Measurements from ENCODE around the gene CERT1.

CERT1 gene

GRCh38 chr5:75460532-75460931 is 50.9 kb downstream of the CERT1 start:
- DNase-seq (ENCODE audit: extremely low read depth, low read depth): no peak
- H3K4me3 ChIP-seq (replicated peaks; ENCODE audit: low read depth, low read length): no peak overlapping the region
- TF ChIP-seq, protein P1, sequence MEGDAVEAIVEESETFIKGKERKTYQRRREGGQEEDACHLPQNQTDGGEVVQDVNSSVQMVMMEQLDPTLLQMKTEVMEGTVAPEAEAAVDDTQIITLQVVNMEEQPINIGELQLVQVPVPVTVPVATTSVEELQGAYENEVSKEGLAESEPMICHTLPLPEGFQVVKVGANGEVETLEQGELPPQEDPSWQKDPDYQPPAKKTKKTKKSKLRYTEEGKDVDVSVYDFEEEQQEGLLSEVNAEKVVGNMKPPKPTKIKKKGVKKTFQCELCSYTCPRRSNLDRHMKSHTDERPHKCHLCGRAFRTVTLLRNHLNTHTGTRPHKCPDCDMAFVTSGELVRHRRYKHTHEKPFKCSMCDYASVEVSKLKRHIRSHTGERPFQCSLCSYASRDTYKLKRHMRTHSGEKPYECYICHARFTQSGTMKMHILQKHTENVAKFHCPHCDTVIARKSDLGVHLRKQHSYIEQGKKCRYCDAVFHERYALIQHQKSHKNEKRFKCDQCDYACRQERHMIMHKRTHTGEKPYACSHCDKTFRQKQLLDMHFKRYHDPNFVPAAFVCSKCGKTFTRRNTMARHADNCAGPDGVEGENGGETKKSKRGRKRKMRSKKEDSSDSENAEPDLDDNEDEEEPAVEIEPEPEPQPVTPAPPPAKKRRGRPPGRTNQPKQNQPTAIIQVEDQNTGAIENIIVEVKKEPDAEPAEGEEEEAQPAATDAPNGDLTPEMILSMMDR (IDR thresholded peaks at IDR 0.05; ENCODE audit: low read depth, low read length, missing control alignments): no peak

- DNase-seq (ENCODE audit: extremely low read depth, low read depth): no peak
- TF ChIP-seq, protein P1 (IDR thresholded peaks at IDR 0.05; ENCODE audit: low read depth, low read length, missing control alignments): no peak
- H3K4me3 ChIP-seq (replicated peaks; ENCODE audit: low read depth, low read length): no peak overlapping the region
Observed at GRCh38 chr5:75457691-75458090, 53.7 kb downstream of the CERT1 start.

DNA sequence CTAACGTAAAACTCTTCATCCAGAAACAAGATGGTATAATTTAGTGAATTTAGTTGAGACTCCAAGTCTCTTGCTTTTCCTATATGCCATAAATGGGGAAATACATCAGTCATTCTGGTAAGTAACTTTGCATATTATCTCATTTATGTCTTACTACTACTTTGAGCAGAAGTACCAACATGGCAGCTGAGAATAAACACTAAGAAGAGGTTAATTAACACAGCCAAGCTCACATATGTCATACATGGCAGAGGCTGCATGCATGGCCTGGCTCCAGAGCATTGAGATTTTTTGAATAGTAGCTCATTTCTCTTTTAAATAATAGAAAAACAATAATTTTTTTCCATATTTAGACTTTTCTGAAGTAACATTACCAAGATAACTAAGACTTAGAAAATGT is 54.3 kb downstream of the CERT1 start:
- DNase-seq (ENCODE audit: extremely low read depth, low read depth): no peak
- no peak overlapping the region for H3K4me3 ChIP-seq (replicated peaks; ENCODE audit: low read depth, low read length)
- TF ChIP-seq, protein P1 (IDR thresholded peaks at IDR 0.05; ENCODE audit: low read depth, low read length, missing control alignments): no peak

DNA sequence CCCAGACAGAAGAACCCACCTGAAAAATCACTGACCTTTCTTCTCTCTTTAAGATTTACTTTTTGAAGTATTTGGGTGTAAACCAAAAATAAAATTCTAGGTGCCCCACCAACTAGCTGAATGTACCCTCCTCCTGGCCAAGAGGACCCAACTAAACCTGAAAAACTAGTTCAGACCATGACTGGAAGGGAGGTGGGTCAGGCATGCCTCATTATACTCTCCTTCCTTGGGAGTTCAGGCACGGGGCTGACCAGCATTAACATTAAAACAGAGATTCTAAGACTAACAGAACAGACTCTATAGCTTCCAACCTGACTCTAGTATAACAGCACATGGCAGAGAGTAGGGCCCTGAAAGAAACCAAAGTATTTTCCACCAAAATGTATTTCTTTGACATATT is 61.4 kb downstream of the CERT1 start:
- TF ChIP-seq, protein P1 (IDR thresholded peaks at IDR 0.05; ENCODE audit: low read depth, low read length, missing control alignments): no peak
- no peak overlapping the region for H3K4me3 ChIP-seq (replicated peaks; ENCODE audit: low read depth, low read length)
- DNase-seq (ENCODE audit: extremely low read depth, low read depth): no peak

DNA sequence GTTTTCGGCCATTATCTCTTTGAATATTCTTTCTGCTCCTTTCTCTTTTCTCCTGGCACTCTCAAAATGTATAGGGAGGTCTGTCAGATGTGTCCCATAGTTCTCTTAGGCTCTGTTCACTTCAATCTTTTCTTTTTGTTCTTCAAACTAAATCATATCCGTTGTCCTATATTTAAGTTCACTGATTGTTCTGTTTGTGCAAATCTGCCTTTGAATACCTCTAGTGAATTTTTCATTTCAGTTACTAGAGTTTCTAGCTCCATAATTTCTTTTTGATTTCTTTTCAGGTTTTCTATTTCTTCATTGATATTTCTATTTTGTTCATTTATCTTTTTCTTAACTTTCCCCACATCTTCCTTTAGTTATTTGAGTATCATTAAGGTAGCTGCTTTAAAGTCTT is 65.4 kb downstream of the CERT1 start:
- TF ChIP-seq, protein P1 (IDR thresholded peaks at IDR 0.05; ENCODE audit: low read depth, low read length, missing control alignments): no peak
- no peak for DNase-seq (ENCODE audit: extremely low read depth, low read depth)
- no peak overlapping the region for H3K4me3 ChIP-seq (replicated peaks; ENCODE audit: low read depth, low read length)

DNA sequence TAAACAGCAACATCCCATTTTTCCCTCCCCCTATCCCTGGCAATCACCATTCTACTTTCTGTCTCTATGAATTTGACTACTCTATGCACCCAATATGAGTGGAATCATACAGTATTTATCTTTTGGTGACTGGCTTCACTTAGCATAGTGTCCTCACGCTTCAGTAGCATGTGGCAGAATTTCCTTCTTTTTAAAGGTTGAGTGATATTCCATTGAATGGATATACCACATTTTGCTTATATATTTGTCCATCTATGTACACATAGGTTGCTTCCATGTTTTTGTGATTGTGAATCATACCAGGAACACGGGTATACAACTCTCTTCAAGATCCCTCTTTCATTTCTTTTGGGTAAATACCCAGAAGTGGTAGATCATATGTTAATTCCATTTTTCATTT is 69.9 kb downstream of the CERT1 start:
- no peak for DNase-seq (ENCODE audit: extremely low read depth, low read depth)
- H3K4me3 ChIP-seq (replicated peaks; ENCODE audit: low read depth, low read length): no peak overlapping the region
- TF ChIP-seq, protein P1 (IDR thresholded peaks at IDR 0.05; ENCODE audit: low read depth, low read length, missing control alignments): no peak

GRCh38 chr5:75439276-75439675 is 72.2 kb downstream of the CERT1 start:
- no peak for DNase-seq (ENCODE audit: extremely low read depth, low read depth)
- TF ChIP-seq, protein P1 (IDR thresholded peaks at IDR 0.05; ENCODE audit: low read depth, low read length, missing control alignments): no peak
- no peak overlapping the region for H3K4me3 ChIP-seq (replicated peaks; ENCODE audit: low read depth, low read length)
